KMS-11 (cell line): ENCODE data around the gene EPN3.

ENCODE experiments used
- H2AFZ ChIP-seq: fragments of 200-600 bp; sonication (generic); 2 replicates; pipeline ENCODE4 v1.6.1; 2016; ENCODE audit warnings: antibody characterized with exemption, mixed run types, low read depth
- H3K27ac ChIP-seq: fragments of 200-600 bp; sonication (generic); 2 replicates; pipeline ENCODE4 v1.6.1; 2016; ENCODE audit warnings: mild to moderate bottlenecking, mixed run types
- H3K27me3 ChIP-seq: fragments of 200-600 bp; sonication (generic); 2 replicates; pipeline ENCODE4 v1.6.1; 2017; ENCODE audit warnings: mild to moderate bottlenecking, low read depth, mixed run types, moderate library complexity; ENCODE audit not compliant: insufficient read depth
- H3K36me3 ChIP-seq: fragments of 200-600 bp; sonication (generic); 2 replicates; pipeline ENCODE4 v1.6.1; 2017; ENCODE audit warnings: mild to moderate bottlenecking, mixed run types; ENCODE audit not compliant: insufficient read depth
- H3K4me1 ChIP-seq: fragments of 200-600 bp; sonication (generic); 2 replicates; pipeline ENCODE4 v1.6.1; 2016; ENCODE audit warnings: mild to moderate bottlenecking, low read depth, mixed run types; ENCODE audit not compliant: poor library complexity, severe bottlenecking
- H3K4me2 ChIP-seq: fragments of 200-600 bp; sonication (generic); 2 replicates; pipeline ENCODE4 v1.7.0; 2016; ENCODE audit warnings: mild to moderate bottlenecking, mixed run types
- H3K4me3 ChIP-seq: fragments of 200-600 bp; sonication (generic); IDR thresholded peaks from 2 replicates; pipeline ENCODE4 v1.6.1; 2017; ENCODE audit warnings: low read depth, low read length, mixed read lengths; ENCODE audit not compliant: insufficient read depth
- H3K79me2 ChIP-seq: fragments of 200-600 bp; sonication (generic); 2 replicates; pipeline ENCODE4 v1.6.1; 2016; ENCODE audit warnings: low read depth, mixed run types; ENCODE audit not compliant: insufficient read depth
- H3K9ac ChIP-seq: fragments of 200-600 bp; sonication (generic); 2 replicates; pipeline ENCODE4 v1.6.1; 2016; ENCODE audit warnings: mild to moderate bottlenecking, mixed run types
- H4K20me1 ChIP-seq: fragments of 200-600 bp; sonication (generic); 2 replicates; pipeline ENCODE4 v1.6.1; 2016; ENCODE audit warnings: mild to moderate bottlenecking, mixed run types; ENCODE audit not compliant: insufficient read depth
- CTCF ChIP-seq: fragments of 200-600 bp; sonication (generic); conservative IDR thresholded peaks from 2 replicates; pipeline ENCODE4 v1.6.1; 2017; ENCODE audit warnings: low read depth, mild to moderate bottlenecking, antibody characterized with exemption, low read length, moderate library complexity, mixed read lengths

EPN3 gene

DNA sequence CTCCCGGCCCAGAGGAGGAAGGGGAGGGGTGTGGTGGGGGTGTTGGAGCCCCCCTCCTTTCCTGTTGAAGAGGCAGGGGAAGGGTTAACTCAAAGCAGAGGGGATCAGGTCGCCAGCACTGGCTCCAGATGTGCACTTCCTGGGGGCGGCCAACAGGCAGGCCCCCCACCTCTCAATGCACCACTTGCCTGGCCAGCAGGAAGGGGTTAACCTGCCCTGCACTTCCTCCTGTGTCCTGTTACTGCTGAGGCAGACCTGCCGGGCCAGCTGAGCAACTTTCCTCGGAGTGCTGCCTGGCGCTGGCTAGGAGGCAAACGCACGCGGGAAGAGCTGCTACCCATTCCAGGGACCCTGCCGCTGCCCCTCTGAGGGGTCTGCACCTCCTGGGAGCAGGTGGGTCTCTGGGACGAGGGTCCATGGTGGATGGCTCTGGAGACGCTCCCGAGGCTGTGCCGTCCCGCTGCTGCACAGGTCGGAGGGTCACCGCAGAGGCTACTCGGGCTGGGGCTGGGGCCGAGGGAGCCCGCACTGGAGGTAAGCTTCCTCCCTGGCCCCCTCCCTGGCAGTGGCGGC, at the start of gene EPN3:
Gene EPN3 (plus strand): TSS at position 284 of the 573 bp plus-strand sequence. CDS start 3,822 bp downstream, outside the sequence.
- no peak for TF ChIP-seq CTCF
- no peak within 1 kb of the TSS for H2AFZ ChIP-seq
- H3K4me1 ChIP-seq = no peaks in the 10 kb centered on the region
- H3K4me3 ChIP-seq = no peak within 1 kb of the TSS
- H3K27ac ChIP-seq = no peak within 1 kb of the TSS
- no peaks in the 10 kb centered on the region for H4K20me1 ChIP-seq
- peaks cover 64% of the 10 kb centered on the region for H3K27me3 ChIP-seq
- no peak within 1 kb of the TSS for H3K4me2 ChIP-seq
- no peaks in the 10 kb centered on the region for H3K36me3 ChIP-seq
- H3K79me2 ChIP-seq = no peaks in the 10 kb centered on the region
- H3K9ac ChIP-seq = no peak within 1 kb of the TSS

DNA sequence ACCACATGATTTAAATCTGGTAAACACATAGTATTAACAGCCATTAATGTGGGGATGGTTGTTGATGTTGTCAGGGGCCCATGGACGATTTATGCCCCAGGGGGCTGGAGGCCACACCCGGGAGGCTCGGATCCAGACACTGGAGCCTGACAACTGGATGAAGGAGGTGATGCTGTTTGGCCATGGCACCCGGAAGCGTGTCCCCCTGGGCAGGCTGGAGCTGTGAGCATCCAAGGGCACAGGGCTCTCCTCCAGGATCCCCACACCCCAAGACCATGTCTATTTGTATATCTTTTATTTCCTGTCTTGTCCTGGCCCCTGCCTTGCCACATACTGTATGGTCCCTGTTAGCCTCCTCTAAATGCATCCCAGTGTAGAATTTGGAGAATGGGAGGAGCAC, 49.3 kb upstream of the EPN3 start:
- Histone ChIP-seq H3K9ac (no peak overlapping the region), H3K36me3 (no peaks in the 10 kb centered on the region), H3K27ac (no peak overlapping the region), H3K4me1 (peaks cover 21% of the 10 kb centered on the region), H3K4me3 (no peak overlapping the region), H3K27me3 (no peaks in the 10 kb centered on the region), H3K4me2 (no peak overlapping the region), H3K79me2 (peaks cover 11% of the 10 kb centered on the region; the same call in 1 of the 2 replicates), H4K20me1 (no peaks in the 10 kb centered on the region), H2AFZ (no peak overlapping the region)
- no peak for TF ChIP-seq CTCF

GRCh38 chr17:50484386-50485155, 48.0 kb upstream of the EPN3 start:
- Histone ChIP-seq H2AFZ (no peak overlapping the region), H3K4me1 (peaks cover 18% of the 10 kb centered on the region), H3K27ac (no peak overlapping the region), H3K9ac (no peak overlapping the region), H3K4me3 (no peak overlapping the region), H3K27me3 (no peaks in the 10 kb centered on the region), H4K20me1 (no peaks in the 10 kb centered on the region), H3K79me2 (peaks cover 11% of the 10 kb centered on the region; the same call in 1 of the 2 replicates), H3K4me2 (no peak overlapping the region), H3K36me3 (no peaks in the 10 kb centered on the region)
- no peak for TF ChIP-seq CTCF

DNA sequence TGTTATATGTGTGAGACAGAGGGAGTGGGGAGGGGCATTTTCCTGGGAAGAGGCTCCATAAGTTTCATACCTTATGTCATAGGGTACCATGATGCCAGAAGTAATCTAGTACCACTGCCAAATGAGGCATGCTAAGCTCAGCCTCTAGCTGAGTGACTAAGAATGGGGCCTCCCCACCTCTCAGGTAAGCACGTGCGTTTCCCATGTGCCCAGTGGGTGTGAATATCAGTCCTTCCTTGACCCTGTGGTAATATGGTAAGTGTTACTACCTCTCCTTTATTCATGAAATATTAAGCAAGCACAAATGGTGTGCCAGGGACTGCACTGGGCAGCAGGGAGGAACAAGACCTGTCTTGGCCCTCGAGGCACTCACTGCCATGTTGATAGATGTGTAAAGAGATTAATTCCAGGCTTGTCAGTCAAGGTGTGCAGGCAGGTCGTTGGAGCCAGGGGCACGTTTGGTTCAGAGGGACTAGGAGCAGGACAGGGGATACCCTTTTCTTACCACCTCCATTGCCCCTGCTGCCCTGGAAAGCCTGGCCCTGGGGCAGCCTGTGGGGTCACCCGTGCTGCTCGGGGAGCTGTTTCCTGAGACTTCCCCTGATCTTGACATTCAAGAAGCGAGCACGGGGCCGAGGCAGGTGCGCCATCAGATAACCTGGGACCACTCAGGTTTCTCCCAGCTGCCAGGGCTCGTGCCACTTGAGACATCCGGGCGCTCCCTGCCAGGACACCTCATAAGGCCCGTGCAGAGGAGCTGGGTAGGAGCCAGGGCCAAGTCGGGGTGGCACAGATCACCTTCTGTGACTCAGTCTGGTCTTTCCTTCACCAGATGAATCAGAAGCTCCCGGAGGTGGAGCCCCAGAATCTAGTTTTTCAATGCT, 45.1 kb upstream of the EPN3 start:
- H3K4me3 ChIP-seq = no peak overlapping the region
- no peak overlapping the region for H2AFZ ChIP-seq
- H4K20me1 ChIP-seq = no peaks in the 10 kb centered on the region
- no peaks in the 10 kb centered on the region for H3K79me2 ChIP-seq
- H3K4me1 ChIP-seq = peaks cover 6% of the 10 kb centered on the region
- H3K36me3 ChIP-seq = no peaks in the 10 kb centered on the region
- H3K4me2 ChIP-seq = no peak overlapping the region
- no peak for TF ChIP-seq CTCF
- H3K27me3 ChIP-seq = no peaks in the 10 kb centered on the region
- H3K9ac ChIP-seq = no peak overlapping the region
- no peak overlapping the region for H3K27ac ChIP-seq
